Measurements from ENCODE around the gene PHGDH. TPM values are rescaled to one million over a fixed set of nuclear protein-coding genes. Genes with fewer than 3 reads are reported as not detected.

The PHGDH gene
- total RNA-seq, 4 donors from 2014 or later: 16.7 to 34.9 (median 26.4) TPM

- peaks cover 0 to 5% (median 3%) of the 10 kb centered on the region in 3 donors for H3K4me1 ChIP-seq
- no peak overlapping the region for H3K27ac ChIP-seq
- TF ChIP-seq CTCF (IDR thresholded peaks at IDR 0.05) (no peak), EP300 (IDR thresholded peaks at IDR 0.05) (no peak), POLR2AphosphoS5 (IDR thresholded peaks at IDR 0.05) (no peak), POLR2A (IDR thresholded peaks at IDR 0.05) (no peak)
- H3K36me3 ChIP-seq: no peaks in the 10 kb centered on the region
- no peaks in the 10 kb centered on the region for H3K9me3 ChIP-seq
- WGBS, 2 donors (ENCODE audit: low coverage in 1 of 2): 88 to 93% methylated on average over 6 of the region's 6 CpGs
- no peaks in the 10 kb centered on the region for H3K27me3 ChIP-seq
- ATAC-seq: no peak
- no peak overlapping the region for H3K4me3 ChIP-seq
These were observed 66.6 kb downstream of the PHGDH start for GRCh38 chr1:119778359-119778758.

- H3K27me3 ChIP-seq: no peaks in the 10 kb centered on the region
- no peak for ATAC-seq
- H3K9me3 ChIP-seq: no peaks in the 10 kb centered on the region
- H3K4me1 ChIP-seq: peaks cover 0 to 7% (median 3%) of the 10 kb centered on the region in 3 donors
- no peak overlapping the region for H3K27ac ChIP-seq
- WGBS, 2 donors (ENCODE audit: low coverage in 1 of 2): 80 to 83% methylated on average over 3 of the region's 13 CpGs
- no peak for TF ChIP-seq POLR2AphosphoS5 (IDR thresholded peaks at IDR 0.05)
- H3K4me3 ChIP-seq: no peak overlapping the region
- no peaks in the 10 kb centered on the region for H3K36me3 ChIP-seq
These were observed 67.3 kb downstream of the PHGDH start for GRCh38 chr1:119778886-119779560.

- WGBS, 2 donors (ENCODE audit: low coverage in 1 of 2): 4 to 11% methylated on average over 2 to 5 of the region's 5 CpGs
- no peaks in the 10 kb centered on the region for H3K36me3 ChIP-seq
- H3K4me3 ChIP-seq: no peak overlapping the region
- TF ChIP-seq POLR2AphosphoS5 (IDR thresholded peaks at IDR 0.05): no peak
- no peak for TF ChIP-seq EP300 (IDR thresholded peaks at IDR 0.05)
- no peak for TF ChIP-seq POLR2A (IDR thresholded peaks at IDR 0.05)
- TF ChIP-seq CTCF (IDR thresholded peaks at IDR 0.05): no peak
- H3K9me3 ChIP-seq: no peaks in the 10 kb centered on the region
- H3K27me3 ChIP-seq: no peaks in the 10 kb centered on the region
- H3K4me1 ChIP-seq: peaks cover 0 to 11% (median 3%) of the 10 kb centered on the region in 3 donors
- H3K27ac ChIP-seq: peak overlapping the region in 1 of 4 donors; percentile 32
- ATAC-seq: peak; percentile 57
These were observed 68.2 kb downstream of the PHGDH start for GRCh38 chr1:119779869-119780356.

GRCh38 chr1:119781434-119782210 lies 69.9 kb downstream of the PHGDH start:
- Histone ChIP-seq H3K9me3 (no peaks in the 10 kb centered on the region), H3K27me3 (no peaks in the 10 kb centered on the region), H3K4me3 (no peak overlapping the region), H3K4me1 (peaks cover 0 to 11% (median 3%) of the 10 kb centered on the region in 3 donors), H3K36me3 (no peaks in the 10 kb centered on the region), H3K27ac (no peak overlapping the region)
- no peak for ATAC-seq
- TF ChIP-seq POLR2AphosphoS5 (IDR thresholded peaks at IDR 0.05) (no peak), POLR2A (IDR thresholded peaks at IDR 0.05) (no peak), CTCF (IDR thresholded peaks at IDR 0.05) (no peak), EP300 (IDR thresholded peaks at IDR 0.05) (no peak)
- WGBS, 2 donors (ENCODE audit: low coverage in 1 of 2): 91 to 96% methylated on average over 8 to 11 of the region's 11 CpGs

GRCh38 chr1:119782631-119783325 lies 71.0 kb downstream of the PHGDH start:
- TF ChIP-seq CTCF (IDR thresholded peaks at IDR 0.05) (no peak), EP300 (IDR thresholded peaks at IDR 0.05) (no peak), POLR2A (IDR thresholded peaks at IDR 0.05) (no peak), POLR2AphosphoS5 (IDR thresholded peaks at IDR 0.05) (no peak)
- 73 to 79% methylated on average over 7 of the region's 7 CpGs for WGBS, 2 donors (ENCODE audit: low coverage in 1 of 2)
- Histone ChIP-seq H3K36me3 (no peaks in the 10 kb centered on the region), H3K27ac (no peak overlapping the region), H3K9me3 (no peaks in the 10 kb centered on the region), H3K27me3 (no peaks in the 10 kb centered on the region), H3K4me3 (no peak overlapping the region), H3K4me1 (peaks cover 0 to 11% (median 3%) of the 10 kb centered on the region in 3 donors)
- no peak for ATAC-seq
